K562 (cell line): ENCODE measurements around the gene GCN1. TPM values are rescaled to one million over a fixed set of nuclear protein-coding genes. Genes with fewer than 3 reads are reported as not detected.

Experiments used
- ATAC-seq: fragments of 200-7000 bp; cut with Tn5 transposase; 3 replicates; pipeline ENCODE4 v1.9.1; 2020; ENCODE audit warnings: moderate library complexity
- BruUV-seq: library from RNA; stranded (reverse); fragments of 400-500 nt; replicated peaks from 2 replicates; lab custom pipeline; 2021; lab: Mats Ljungman, UMichigan
- CTCF ChIA-PET: fragments of 300-600 bp; formaldehyde crosslinking; extraction: SDS; loops from one replicate; lab custom pipeline; 2021; ENCODE audit warnings: low intra/inter-chr PET ratio; lab: Yijun Ruan, JAX
- POLR2A ChIA-PET: fragments of 300-600, 350-650 bp; sonication (Branson Sonifier 250); formaldehyde crosslinking; extraction: SDS; loops from one replicate; lab custom pipeline; 2021; ENCODE audit warnings: antibody characterized with exemption, inconsistent platforms; lab: Yijun Ruan, JAX
- DNase-seq, 4 experiments: peaks; one replicate each; pipeline versions ENCODE4 v3.0.0 to v3.0.0-alpha.2; 2011 to 2018; ENCODE audit warnings: low spot score in 3 of 4, mixed read lengths in 3 of 4; ENCODE audit errors: extremely low read depth in 1 of 4
- FAIRE-seq: peaks from 2 replicates; lab custom pipeline; 2011; peaks lifted over from hg19 to GRCh38; lab: Jason Lieb, UNC
- H2AFZ ChIP-seq: 2 replicates; pipeline ENCODE4 v1.6.0; 2011; ENCODE audit warnings: low read depth, low read length, control low read depth, inconsistent platforms
- H3K27ac ChIP-seq: fragments of 200-600 bp; 3 replicates; pipeline ENCODE4 v1.8.0; 2011; ENCODE audit warnings: low read depth, mild to moderate bottlenecking, control low read depth, inconsistent platforms, low read length, moderate library complexity, mixed read lengths; ENCODE audit errors: extremely low read depth
- H3K27me3 ChIP-seq, 2 experiments: fragments of 300-600 bp in 1 of 2; 2 replicates in 1 of 2; 3 replicates in 1 of 2; pipeline versions ENCODE4 v1.6.0 to v1.8.0; 2011; ENCODE audit warnings: inconsistent platforms in 2 of 2, low read length in 2 of 2, mild to moderate bottlenecking in 1 of 2, mixed read lengths in 1 of 2, moderate library complexity in 1 of 2; ENCODE audit not compliant: control insufficient read depth in 2 of 2, insufficient read depth in 2 of 2
- H3K36me3 ChIP-seq: fragments of 300-600 bp; 3 replicates; pipeline ENCODE4 v1.8.0; 2011; ENCODE audit warnings: mild to moderate bottlenecking, low read length, inconsistent platforms; ENCODE audit not compliant: control insufficient read depth, insufficient read depth
- H3K4me1 ChIP-seq, 2 experiments: fragments of 200-600 bp in 1 of 2; replicated peaks in 1 of 2; 2 replicates in 1 of 2; 3 replicates in 1 of 2; pipeline versions ENCODE4 v1.5.1 to v1.8.0; 2011; ENCODE audit warnings: inconsistent platforms in 2 of 2, low read length in 2 of 2, mild to moderate bottlenecking in 1 of 2, mixed read lengths in 1 of 2, moderate library complexity in 1 of 2; ENCODE audit not compliant: control insufficient read depth in 2 of 2, insufficient read depth in 2 of 2
- H3K4me2 ChIP-seq: 2 replicates; pipeline ENCODE4 v1.6.1; 2011; ENCODE audit warnings: low read length, control low read depth, inconsistent platforms, mixed read lengths; ENCODE audit not compliant: insufficient read depth
- H3K4me3 ChIP-seq: fragments of 200-600 bp; sonication (generic), shearing (Covaris generic); 2 replicates; pipeline ENCODE4 v1.5.1; 2016; ENCODE audit warnings: control low read depth, inconsistent platforms
- H3K79me2 ChIP-seq: fragments of 200-600 bp; 3 replicates; pipeline ENCODE4 v1.8.0; 2011; ENCODE audit warnings: low read length, inconsistent platforms; ENCODE audit not compliant: control insufficient read depth, insufficient read depth
- H3K9ac ChIP-seq, 2 experiments: 2 replicates each; pipeline versions ENCODE4 v1.6.0 to v1.6.1; 2011; ENCODE audit warnings: low read depth in 2 of 2, low read length in 2 of 2, control low read depth in 1 of 2, inconsistent platforms in 1 of 2, mild to moderate bottlenecking in 1 of 2, mixed read lengths in 1 of 2; ENCODE audit not compliant: insufficient read depth in 1 of 2
- H3K9me1 ChIP-seq: one replicate; pipeline ENCODE4 v1.6.0; 2011; ENCODE audit warnings: inconsistent platforms, mild to moderate bottlenecking, low read length, moderate library complexity; ENCODE audit not compliant: control insufficient read depth, insufficient read depth
- H3K9me3 ChIP-seq: replicated peaks from 2 replicates; pipeline ENCODE4 v1.5.1; 2011; ENCODE audit warnings: low read depth, low read length, inconsistent platforms; ENCODE audit not compliant: control insufficient read depth, insufficient read depth
- H4K20me1 ChIP-seq: replicated peaks from 2 replicates; pipeline ENCODE4 v1.6.1; 2011; ENCODE audit warnings: low read length, inconsistent platforms, mixed read lengths; ENCODE audit not compliant: control insufficient read depth, insufficient read depth
- E2F8 ChIP-seq: fragments of 450-650 bp; IDR thresholded peaks from 2 replicates; pipeline ENCODE4 v1.7.1; 2018; ENCODE audit warnings: mild to moderate bottlenecking, low read depth; ENCODE audit not compliant: partially characterized antibody
- HMG20B ChIP-seq: fragments of 250-450 bp; sonication (Bioruptor Pico); IDR thresholded peaks from 2 replicates; pipeline ENCODE4 v1.5.0; 2021; ENCODE audit warnings: mild to moderate bottlenecking
- HMGN3 ChIP-seq: IDR thresholded peaks from 2 replicates; pipeline ENCODE4 v1.6.1; 2011; ENCODE audit warnings: borderline replicate concordance, low read depth, mild to moderate bottlenecking, mixed read lengths, low read length; ENCODE audit not compliant: insufficient read length; ENCODE audit errors: extremely low read depth
- MLLT1 ChIP-seq, 2 experiments: fragments of 450-650 bp; IDR thresholded peaks; 2 replicates each; pipeline ENCODE4 v1.6.1; 2016
- MTF1 ChIP-seq: fragments of 250-450 bp; sonication (Bioruptor Pico); IDR thresholded peaks from 2 replicates; pipeline ENCODE4 v1.9.0; 2021; ENCODE audit warnings: moderate library complexity, mild to moderate bottlenecking, inconsistent platforms, borderline replicate concordance
- NFXL1 ChIP-seq: fragments of 450-650 bp; formaldehyde crosslinking; IDR thresholded peaks from 2 replicates; pipeline ENCODE4 v1.4.0; 2021; ENCODE audit warnings: mild to moderate bottlenecking
- RNF219 ChIP-seq: fragments of 250-450 bp; sonication (Bioruptor Pico); IDR thresholded peaks from 2 replicates; pipeline ENCODE4 v1.5.0; 2022; ENCODE audit warnings: mild to moderate bottlenecking
- SMC3 ChIP-seq: conservative IDR thresholded peaks from 2 replicates; pipeline ENCODE4 v1.6.1; 2011; ENCODE audit warnings: low read depth, low read length, improper control_type of control experiment; ENCODE audit not compliant: insufficient read depth
- TFAM ChIP-seq: fragments of 250-450 bp; sonication (Bioruptor Pico); conservative IDR thresholded peaks from 2 replicates; pipeline ENCODE4 v1.5.0; 2021; ENCODE audit warnings: mild to moderate bottlenecking, moderate library complexity
- ZFP36 ChIP-seq: fragments of 150-350 bp; IDR thresholded peaks from 2 replicates; pipeline ENCODE4 v1.6.1; 2018; ENCODE audit warnings: low read length, low read depth; ENCODE audit not compliant: partially characterized antibody
- ZNF146 ChIP-seq: IDR thresholded peaks from one replicate; pipeline ENCODE4 v1.6.1; 2018; ENCODE audit warnings: missing compliant biosample characterization; ENCODE audit not compliant: unreplicated experiment
- ZNF174 ChIP-seq: fragments of 250-450 bp; sonication (Bioruptor Pico); IDR thresholded peaks from 2 replicates; pipeline ENCODE4 v1.4.0; 2020; ENCODE audit warnings: mild to moderate bottlenecking
- ZNF316 ChIP-seq: fragments of 450-650 bp; IDR thresholded peaks from 2 replicates; pipeline ENCODE4 v1.6.1; 2016
- ZNF395 ChIP-seq: fragments of 200-800 bp; sonication (Bioruptor generic); IDR thresholded peaks from 2 replicates; pipeline ENCODE4 v1.6.1; 2017; ENCODE audit warnings: missing genetic modification characterization, missing compliant biosample characterization
- WGBS: fragments of 100-300 bp; shearing (Covaris generic); methylation state at CpG from one replicate; pipeline ENCODE4 v1.1.6; 2016; ENCODE audit warnings: low coverage, mixed read lengths; ENCODE audit not compliant: insufficient coverage; ENCODE audit errors: missing lambda C conversion rate; 5-methylcytosine and 5-hydroxymethylcytosine counted together
- in situ Hi-C: fragments of 300-500 bp; cut with MboI; formaldehyde crosslinking; loops from 4 replicates; pipeline ENCODE4 v1.15.0; 2018; ENCODE audit warnings: inconsistent platforms, mixed read lengths
- intact Hi-C: fragments of 100-400 bp; cut with micrococcal nuclease; formaldehyde crosslinking; loops from 2 replicates; pipeline ENCODE4 v1.14.2; 2022
- polyA plus RNA-seq, 8 experiments: library from polyadenylated mRNA; depleted of rRNA in 4 of 8; stranded (reverse) in 5 of 8; unstranded in 3 of 8; fragments of >200 nt; fragmentation: Nextera tagmentation in 2 of 8; fragmentation: Illumina TruSeq in 1 of 8; extraction: Ambion mirVana in 2 of 8; extraction: Trizol in 1 of 8; gene quantifications; 2 replicates each; pipeline versions ENCODE4 v1.2.1 to v1.2.3, GENCODE V29; 2011 to 2014; ENCODE audit warnings: inconsistent platforms in 1 of 8, missing spikeins in 1 of 8
- total RNA-seq, 7 experiments: library from RNA; depleted of rRNA in 6 of 7; stranded (reverse); fragments of >200 nt in 6 of 7; fragmentation: Illumina TruSeq in 2 of 7; extraction: Trizol in 2 of 7; gene quantifications; 2 replicates each; pipeline versions ENCODE4 v1.2.1 to v1.2.3, GENCODE V29; 2011 to 2021; ENCODE audit warnings: low replicate concordance in 1 of 7

Gene GCN1
- total and polyA plus RNA-seq, 9 of the 15 experiments (the other 6 are each of a cell fraction or from before 2014, with no cell fraction given), result 11.9 to 190 (median 51.7) TPM

- no peak overlapping the region for H3K27ac ChIP-seq
- no TSS peak for BruUV-seq
- 32% methylated on average over 4 of the region's 4 CpGs for WGBS
- no peak overlapping the region for H2AFZ ChIP-seq
- no peak overlapping the region for H3K4me2 ChIP-seq
- ChIA-PET POLR2A (interaction anchor here (1.2 to 2.3 kb wide), 3 partner anchors 9 to 79 kb away, joined by 3 to 11 read pairs (median 5); partner anchors contain the start of gene RPLP0), CTCF (no interaction called here)
- no peak overlapping the region for H3K4me3 ChIP-seq
- H3K27me3 ChIP-seq, result no peaks in the 10 kb centered on the region
- no peak for FAIRE-seq
- peaks cover 21% of the 10 kb centered on the region for H3K79me2 ChIP-seq
- intact Hi-C loops (no loop called here), in situ Hi-C loops (no loop called here)
- peaks cover 5% of the 10 kb centered on the region; the same call in 1 of the 2 replicates for H4K20me1 ChIP-seq
- no peak for ATAC-seq
- H3K9me1 ChIP-seq, result no peaks in the 10 kb centered on the region
- no peaks in the 10 kb centered on the region for H3K9me3 ChIP-seq
- peaks cover 9% of the 10 kb centered on the region; the same call in 2 of the 3 replicates for H3K36me3 ChIP-seq
- no peak for DNase-seq
- 0 out of 4 replicates have a peak overlapping the region, but pooled peaks of 1 of the 2 experiments have one; percentile 17 for H3K9ac ChIP-seq
- H3K4me1 ChIP-seq, result peaks cover 5 to 10% of the 10 kb centered on the region in 2 experiments; a peak in 4 of 5 replicates
- no peak for TF ChIP-seq MLLT1 (IDR thresholded peaks at IDR 0.05)
- TF ChIP-seq HMGN3, result no peak
- no peak for TF ChIP-seq SMC3
- TF ChIP-seq ZNF146 (CRISPR knock-in tag), result no peak
- TF ChIP-seq NFXL1 (CRISPR knock-in tag), result no peak
- TF ChIP-seq RNF219 (CRISPR knock-in tag), result no peak
- TF ChIP-seq HMG20B, result no peak
- TF ChIP-seq E2F8, result no peak
- TF ChIP-seq ZNF316, result no peak
- TF ChIP-seq ZFP36, result no peak
- TF ChIP-seq TFAM, result no peak
- no peak for TF ChIP-seq MTF1 (CRISPR knock-in tag)
- no peak for TF ChIP-seq ZNF174
- TF ChIP-seq ZNF395 (CRISPR knock-in tag), result no peak
Measured at GRCh38 chr12:120121766-120122293, 72.7 kb downstream of the GCN1 start.
